K562 (cell line): Measurements from ENCODE around the gene INMT. TPM values are rescaled to one million over a fixed set of nuclear protein-coding genes. Genes with fewer than 3 reads are reported as not detected.

Source experiments
- TRIM24 ChIP-seq, 2 experiments: fragments of 450-650 bp; IDR thresholded peaks; 2 replicates each; pipeline ENCODE4 v1.6.1; 2016
- ZNF347 ChIP-seq: fragments of 450-650 bp; formaldehyde crosslinking; IDR thresholded peaks from 2 replicates; pipeline ENCODE4 v1.4.0; 2020; ENCODE audit warnings: low read depth, mild to moderate bottlenecking, moderate library complexity
- ZNF431 ChIP-seq: sonication (generic); formaldehyde crosslinking; IDR thresholded peaks from 2 replicates; pipeline ENCODE4 v1.8.0; 2022; ENCODE audit warnings: mild to moderate bottlenecking, missing genetic modification reagents
- polyA plus RNA-seq, 8 experiments: library from polyadenylated mRNA; depleted of rRNA in 4 of 8; stranded (reverse) in 5 of 8; unstranded in 3 of 8; fragments of >200 nt; fragmentation: Nextera tagmentation in 2 of 8; fragmentation: Illumina TruSeq in 1 of 8; extraction: Ambion mirVana in 2 of 8; extraction: Trizol in 1 of 8; gene quantifications; 2 replicates each; pipeline versions ENCODE4 v1.2.1 to v1.2.3, GENCODE V29; 2011 to 2014; ENCODE audit warnings: inconsistent platforms in 1 of 8, missing spikeins in 1 of 8
- total RNA-seq, 7 experiments: library from RNA; depleted of rRNA in 6 of 7; stranded (reverse); fragments of >200 nt in 6 of 7; fragmentation: Illumina TruSeq in 2 of 7; extraction: Trizol in 2 of 7; gene quantifications; 2 replicates each; pipeline versions ENCODE4 v1.2.1 to v1.2.3, GENCODE V29; 2011 to 2021; ENCODE audit warnings: low replicate concordance in 1 of 7
- TF ChIP-seq, protein P1 (sequence below): fragments of 200-800 bp; sonication (Bioruptor generic); IDR thresholded peaks from 2 replicates; pipeline ENCODE4 v1.6.1; 2016; ENCODE audit warnings: missing genetic modification characterization, missing compliant biosample characterization
- TF ChIP-seq, protein P2 (sequence below): sonication (generic); formaldehyde crosslinking; IDR thresholded peaks from 2 replicates; pipeline ENCODE4 v1.8.0; 2022; ENCODE audit warnings: missing genetic modification reagents, mild to moderate bottlenecking, borderline replicate concordance

The INMT gene
- total and polyA plus RNA-seq, 9 of the 15 experiments (the other 6 are each of a cell fraction or from before 2014, with no cell fraction given), result 0.04 to 0.27 TPM; not detected in 7

DNA sequence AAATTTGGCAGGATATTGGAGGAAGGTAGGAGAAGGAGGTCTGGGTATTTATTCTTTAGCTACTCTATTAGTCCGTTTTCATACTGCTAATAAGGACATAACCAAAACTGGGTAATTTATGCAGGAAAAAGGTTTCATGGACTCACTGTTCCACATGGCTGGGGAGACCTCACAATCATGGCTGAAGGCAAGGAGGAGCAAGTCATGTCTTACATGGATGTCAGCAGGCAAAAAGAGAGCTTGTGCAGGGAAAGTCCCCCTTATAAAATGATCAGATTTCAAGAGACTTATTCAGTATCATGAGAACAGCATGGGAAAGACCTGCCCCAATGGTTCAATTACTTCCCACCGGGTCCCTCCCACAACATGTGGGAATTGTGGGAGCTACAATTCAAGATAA lies 1.9 kb upstream of the INMT start (continued):
- TF ChIP-seq, protein P1, sequence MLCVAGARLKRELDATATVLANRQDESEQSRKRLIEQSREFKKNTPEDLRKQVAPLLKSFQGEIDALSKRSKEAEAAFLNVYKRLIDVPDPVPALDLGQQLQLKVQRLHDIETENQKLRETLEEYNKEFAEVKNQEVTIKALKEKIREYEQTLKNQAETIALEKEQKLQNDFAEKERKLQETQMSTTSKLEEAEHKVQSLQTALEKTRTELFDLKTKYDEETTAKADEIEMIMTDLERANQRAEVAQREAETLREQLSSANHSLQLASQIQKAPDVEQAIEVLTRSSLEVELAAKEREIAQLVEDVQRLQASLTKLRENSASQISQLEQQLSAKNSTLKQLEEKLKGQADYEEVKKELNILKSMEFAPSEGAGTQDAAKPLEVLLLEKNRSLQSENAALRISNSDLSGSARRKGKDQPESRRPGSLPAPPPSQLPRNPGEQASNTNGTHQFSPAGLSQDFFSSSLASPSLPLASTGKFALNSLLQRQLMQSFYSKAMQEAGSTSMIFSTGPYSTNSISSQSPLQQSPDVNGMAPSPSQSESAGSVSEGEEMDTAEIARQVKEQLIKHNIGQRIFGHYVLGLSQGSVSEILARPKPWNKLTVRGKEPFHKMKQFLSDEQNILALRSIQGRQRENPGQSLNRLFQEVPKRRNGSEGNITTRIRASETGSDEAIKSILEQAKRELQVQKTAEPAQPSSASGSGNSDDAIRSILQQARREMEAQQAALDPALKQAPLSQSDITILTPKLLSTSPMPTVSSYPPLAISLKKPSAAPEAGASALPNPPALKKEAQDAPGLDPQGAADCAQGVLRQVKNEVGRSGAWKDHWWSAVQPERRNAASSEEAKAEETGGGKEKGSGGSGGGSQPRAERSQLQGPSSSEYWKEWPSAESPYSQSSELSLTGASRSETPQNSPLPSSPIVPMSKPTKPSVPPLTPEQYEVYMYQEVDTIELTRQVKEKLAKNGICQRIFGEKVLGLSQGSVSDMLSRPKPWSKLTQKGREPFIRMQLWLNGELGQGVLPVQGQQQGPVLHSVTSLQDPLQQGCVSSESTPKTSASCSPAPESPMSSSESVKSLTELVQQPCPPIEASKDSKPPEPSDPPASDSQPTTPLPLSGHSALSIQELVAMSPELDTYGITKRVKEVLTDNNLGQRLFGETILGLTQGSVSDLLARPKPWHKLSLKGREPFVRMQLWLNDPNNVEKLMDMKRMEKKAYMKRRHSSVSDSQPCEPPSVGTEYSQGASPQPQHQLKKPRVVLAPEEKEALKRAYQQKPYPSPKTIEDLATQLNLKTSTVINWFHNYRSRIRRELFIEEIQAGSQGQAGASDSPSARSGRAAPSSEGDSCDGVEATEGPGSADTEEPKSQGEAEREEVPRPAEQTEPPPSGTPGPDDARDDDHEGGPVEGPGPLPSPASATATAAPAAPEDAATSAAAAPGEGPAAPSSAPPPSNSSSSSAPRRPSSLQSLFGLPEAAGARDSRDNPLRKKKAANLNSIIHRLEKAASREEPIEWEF (CRISPR knock-in tag), result no peak
- TF ChIP-seq ZNF431 (CRISPR knock-in tag) (peak; percentile 99), TRIM24 (IDR thresholded peaks at IDR 0.05) (0 out of 4 replicates have a peak, but pooled peaks of 1 of the 2 experiments have one; percentile 13), ZNF347 (CRISPR knock-in tag) (no peak)
- TF ChIP-seq, protein P2, sequence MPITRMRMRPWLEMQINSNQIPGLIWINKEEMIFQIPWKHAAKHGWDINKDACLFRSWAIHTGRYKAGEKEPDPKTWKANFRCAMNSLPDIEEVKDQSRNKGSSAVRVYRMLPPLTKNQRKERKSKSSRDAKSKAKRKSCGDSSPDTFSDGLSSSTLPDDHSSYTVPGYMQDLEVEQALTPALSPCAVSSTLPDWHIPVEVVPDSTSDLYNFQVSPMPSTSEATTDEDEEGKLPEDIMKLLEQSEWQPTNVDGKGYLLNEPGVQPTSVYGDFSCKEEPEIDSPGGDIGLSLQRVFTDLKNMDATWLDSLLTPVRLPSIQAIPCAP (CRISPR knock-in tag), result no peak
